Ovary (tissue), 9 donors: ENCODE results near the gene IRF6. TPM values are rescaled to one million over a fixed set of nuclear protein-coding genes. Genes with fewer than 3 reads are reported as not detected.

Experiments
- DNase-seq, 5 donors: peaks; one replicate each; pipeline ENCODE4 v3.0.0-alpha.2; 2019 to 2020
- H3K27ac ChIP-seq, 2 donors: fragments of 200-600 bp; one replicate each; pipeline versions ENCODE4 v1.5.1 to v1.8.0; 2019 to 2022
- H3K27me3 ChIP-seq: fragments of 200-600 bp; one replicate; pipeline ENCODE4 v1.8.0; 2022
- H3K36me3 ChIP-seq: fragments of 200-600 bp; sonication (generic); one replicate; pipeline ENCODE4 v1.5.1; 2019
- H3K4me1 ChIP-seq: one replicate; pipeline ENCODE4 v1.8.1; 2013; ENCODE audit warnings: mild to moderate bottlenecking, moderate library complexity; ENCODE audit not compliant: insufficient read depth
- H3K4me3 ChIP-seq: fragments of 200-600 bp; sonication (generic); one replicate; pipeline ENCODE4 v1.5.1; 2017
- H3K9me3 ChIP-seq, 2 donors: fragments of 200-600 bp in 1 of 2; sonication (generic) in 1 of 2; one replicate each; pipeline versions ENCODE4 v1.5.1 to v1.8.1; 2013 to 2019; ENCODE audit warnings: mild to moderate bottlenecking in 1 of 2, moderate library complexity in 1 of 2
- EP300 ChIP-seq: sonication (generic); formaldehyde crosslinking; IDR thresholded peaks from one replicate; pipeline ENCODE4 v1.6.1; 2017; ENCODE audit warnings: antibody characterized with exemption
- POLR2A ChIP-seq: fragments of 450-650 bp; IDR thresholded peaks from one replicate; pipeline ENCODE4 v1.6.1; 2017; ENCODE audit warnings: antibody characterized with exemption, mild to moderate bottlenecking, moderate library complexity
- WGBS, 3 donors: extraction: QIAGEN DNeasy Blood & Tissue Kit in 1 of 3; methylation state at CpG; one replicate each; pipeline versions ENCODE4 v1.1.5 to v1.1.7; 2013 to 2017; 5-methylcytosine and 5-hydroxymethylcytosine counted together
- intact Hi-C, 4 donors: fragments of 100-400 bp; cut with DNase I; formaldehyde crosslinking; loops; one replicate each; pipeline versions ENCODE4 v1.11.0 to v1.15.1; 2022 to 2023
- polyA plus RNA-seq, 2 donors: library from polyadenylated mRNA; stranded (reverse); fragments of 200-250 nt in 1 of 2; fragments of 350-450 nt in 1 of 2; fragmentation: Illumina TruSeq in 1 of 2; extraction: RNeasy Lipid Tissue Mini Kit (QIAGEN cat#74804) in 1 of 2; gene quantifications; one replicate each; pipeline ENCODE4 v1.2.3, GENCODE V29; 2013 to 2014
- total RNA-seq, 7 donors: library from RNA; depleted of rRNA in 2 of 7; stranded (reverse); fragments of >200 nt in 2 of 7; fragmentation: NEBNext Ultra II Directional in 3 of 7; extraction: Animal tissue kit (Norgen Biotek cat#: 25700) in 3 of 7; gene quantifications; one replicate each; pipeline versions ENCODE4 v1.1.0 to v1.2.4, GENCODE V29; 2016 to 2023
- TF ChIP-seq, protein P1 (sequence below), 3 donors: fragments of 450-650 bp in 2 of 3; fragments of 200-600 bp in 1 of 3; IDR thresholded peaks; one replicate each; pipeline versions ENCODE4 v1.5.1 to v1.8.0; 2016 to 2022; ENCODE audit warnings: antibody characterized with exemption in 3 of 3, mild to moderate bottlenecking in 1 of 3
- donor health status: DM: no; HTN: no; CAD: no; lungs with moderate emphysema.
- donor health status: DM: no; HTN: no; CAD: no.
- donor health status: Bipolar disorder and iron deficiency.
- donor health status: DM: yes; HTN: yes; CAD: no.
- donor health status: DM: no; HTN: no; CAD: no.
- donor health status: DM: yes; HTN: yes; CAD: no.

IRF6 gene
- total and polyA plus RNA-seq, 9 donors: 0.80 to 24.2 (median 5.0) TPM

DNA sequence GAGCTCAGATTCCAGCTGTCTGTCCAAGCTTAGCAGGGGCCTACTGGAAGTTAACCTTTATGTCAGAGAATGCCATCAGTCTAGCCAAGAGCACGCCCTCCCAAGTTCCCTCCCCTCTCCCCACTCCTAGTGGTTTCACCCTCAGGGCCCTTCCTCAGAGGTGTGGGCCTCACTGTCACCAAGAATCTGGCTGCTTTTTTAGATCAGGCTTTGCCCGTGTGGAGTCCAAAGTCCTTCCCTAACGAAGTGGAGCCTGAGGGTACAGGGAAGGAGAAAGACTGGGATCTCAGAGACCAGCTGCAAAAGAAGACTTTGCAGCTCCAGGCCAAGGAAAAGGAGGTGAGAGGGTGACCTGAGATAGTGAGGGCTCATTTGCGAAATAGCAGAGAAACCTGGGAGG lies 25.7 kb downstream of the IRF6 start:
- no peak for DNase-seq
- Histone ChIP-seq H3K4me1 (peaks cover 5% of the 10 kb centered on the region), H3K27ac (no peak overlapping the region), H3K27me3 (no peaks in the 10 kb centered on the region), H3K36me3 (no peaks in the 10 kb centered on the region), H3K9me3 (no peaks in the 10 kb centered on the region), H3K4me3 (no peak overlapping the region)
- TF ChIP-seq, protein P1, sequence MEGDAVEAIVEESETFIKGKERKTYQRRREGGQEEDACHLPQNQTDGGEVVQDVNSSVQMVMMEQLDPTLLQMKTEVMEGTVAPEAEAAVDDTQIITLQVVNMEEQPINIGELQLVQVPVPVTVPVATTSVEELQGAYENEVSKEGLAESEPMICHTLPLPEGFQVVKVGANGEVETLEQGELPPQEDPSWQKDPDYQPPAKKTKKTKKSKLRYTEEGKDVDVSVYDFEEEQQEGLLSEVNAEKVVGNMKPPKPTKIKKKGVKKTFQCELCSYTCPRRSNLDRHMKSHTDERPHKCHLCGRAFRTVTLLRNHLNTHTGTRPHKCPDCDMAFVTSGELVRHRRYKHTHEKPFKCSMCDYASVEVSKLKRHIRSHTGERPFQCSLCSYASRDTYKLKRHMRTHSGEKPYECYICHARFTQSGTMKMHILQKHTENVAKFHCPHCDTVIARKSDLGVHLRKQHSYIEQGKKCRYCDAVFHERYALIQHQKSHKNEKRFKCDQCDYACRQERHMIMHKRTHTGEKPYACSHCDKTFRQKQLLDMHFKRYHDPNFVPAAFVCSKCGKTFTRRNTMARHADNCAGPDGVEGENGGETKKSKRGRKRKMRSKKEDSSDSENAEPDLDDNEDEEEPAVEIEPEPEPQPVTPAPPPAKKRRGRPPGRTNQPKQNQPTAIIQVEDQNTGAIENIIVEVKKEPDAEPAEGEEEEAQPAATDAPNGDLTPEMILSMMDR (IDR thresholded peaks at IDR 0.05): no peak
- no peak for TF ChIP-seq POLR2A
- TF ChIP-seq EP300: no peak
- intact Hi-C loops: no loop called here
- WGBS, 3 donors: 82 to 87% (median 82%) methylated on average over 4 of the region's 4 CpGs

DNA sequence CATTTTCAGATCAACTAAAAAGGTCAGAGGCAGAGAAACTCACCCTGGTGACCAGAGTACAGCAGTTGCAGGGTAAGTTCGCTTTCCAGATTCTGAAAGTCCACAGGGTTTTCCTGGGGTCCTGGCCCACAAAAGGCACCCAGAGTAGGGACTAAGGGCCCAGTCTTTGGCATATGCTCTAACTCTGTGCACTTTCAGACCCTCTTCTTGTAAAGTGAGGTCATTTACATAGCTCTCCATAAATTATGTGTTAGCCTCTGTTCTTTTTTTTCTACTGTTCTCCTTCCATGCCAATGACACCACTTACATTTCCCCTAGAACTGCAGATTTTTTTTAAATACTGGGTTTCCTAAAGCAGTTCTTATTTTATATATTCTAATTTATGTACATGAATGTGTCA lies 27.8 kb downstream of the IRF6 start:
- no peaks in the 10 kb centered on the region for H3K4me1 ChIP-seq
- TF ChIP-seq POLR2A (no peak), EP300 (no peak)
- TF ChIP-seq, protein P1 (IDR thresholded peaks at IDR 0.05): no peak
- no peak for DNase-seq
- no peaks in the 10 kb centered on the region for H3K9me3 ChIP-seq
- intact Hi-C loops: no loop called here
- no peaks in the 10 kb centered on the region for H3K36me3 ChIP-seq
- no peak overlapping the region for H3K27ac ChIP-seq
- 93 to 94% (median 94%) methylated on average over 1 of the region's 1 CpG for WGBS, 3 donors
- no peak overlapping the region for H3K4me3 ChIP-seq
- H3K27me3 ChIP-seq: no peaks in the 10 kb centered on the region

- H3K27ac ChIP-seq: no peak overlapping the region
- H3K4me1 ChIP-seq: no peaks in the 10 kb centered on the region
- intact Hi-C loops: no loop called here
- no peaks in the 10 kb centered on the region for H3K9me3 ChIP-seq
- no peaks in the 10 kb centered on the region for H3K36me3 ChIP-seq
- TF ChIP-seq, protein P1 (IDR thresholded peaks at IDR 0.05): no peak
- TF ChIP-seq POLR2A (no peak), EP300 (no peak)
- H3K27me3 ChIP-seq: no peaks in the 10 kb centered on the region
- no peak for DNase-seq
- 80 to 83% (median 81%) methylated on average over 2 of the region's 2 CpGs for WGBS, 3 donors
- no peak overlapping the region for H3K4me3 ChIP-seq
These were observed 28.4 kb downstream of the IRF6 start for GRCh38 chr1:209777587-209777986.

DNA sequence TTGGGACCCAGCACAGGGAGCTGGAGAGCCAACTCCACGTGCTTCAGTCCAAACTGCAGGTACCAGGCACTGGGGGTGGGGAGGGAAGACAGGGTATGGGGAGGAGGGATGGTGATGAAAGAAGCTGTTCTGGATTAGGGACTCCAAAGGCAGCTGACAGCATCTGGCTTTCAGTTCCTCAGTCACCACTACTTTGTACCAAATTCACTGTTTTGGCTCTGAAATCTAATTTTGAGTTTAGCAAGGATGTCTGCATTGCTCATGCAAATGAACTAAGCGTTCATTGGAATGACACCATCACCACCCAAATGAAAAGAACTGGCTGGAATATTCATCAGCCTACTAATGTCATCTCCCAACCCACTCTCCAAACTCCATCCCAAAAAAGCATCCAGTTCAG lies 30.3 kb downstream of the IRF6 start:
- no peaks in the 10 kb centered on the region for H3K36me3 ChIP-seq
- no peak overlapping the region for H3K27ac ChIP-seq
- intact Hi-C loops: no loop called here
- no peaks in the 10 kb centered on the region for H3K9me3 ChIP-seq
- TF ChIP-seq POLR2A (no peak), EP300 (no peak)
- TF ChIP-seq, protein P1 (IDR thresholded peaks at IDR 0.05): no peak
- no peak for DNase-seq
- no peak overlapping the region for H3K4me3 ChIP-seq
- WGBS, 3 donors: 54 to 71% (median 58%) methylated on average over 2 of the region's 2 CpGs
- H3K27me3 ChIP-seq: no peaks in the 10 kb centered on the region
- H3K4me1 ChIP-seq: no peaks in the 10 kb centered on the region

GRCh38 chr1:209774592-209774991 lies 31.4 kb downstream of the IRF6 start:
- intact Hi-C loops: no loop called here
- H3K9me3 ChIP-seq: no peaks in the 10 kb centered on the region
- no peaks in the 10 kb centered on the region for H3K27me3 ChIP-seq
- WGBS, 3 donors: 83 to 84% (median 84%) methylated on average over 1 of the region's 1 CpG
- H3K4me1 ChIP-seq: peaks cover under 1% of the 10 kb centered on the region
- H3K4me3 ChIP-seq: no peak overlapping the region
- H3K27ac ChIP-seq: no peak overlapping the region
- H3K36me3 ChIP-seq: no peaks in the 10 kb centered on the region
- TF ChIP-seq EP300: no peak
- no peak for TF ChIP-seq POLR2A
- TF ChIP-seq, protein P1 (IDR thresholded peaks at IDR 0.05): no peak
- DNase-seq: no peak
